OCI-LY3 (cell line): ENCODE data around the gene SETD7.

Experiments
- H2AFZ ChIP-seq: fragments of 200-600, 300-600 bp; shearing (Covaris generic); 2 replicates; pipeline ENCODE4 v1.6.0; 2014; ENCODE audit warnings: antibody characterized with exemption, low read depth, low read length
- H3K27ac ChIP-seq: fragments of 200-600, 300-600 bp; sonication (generic); 2 replicates; pipeline ENCODE4 v1.5.1; 2014; ENCODE audit warnings: mild to moderate bottlenecking, low read length, moderate library complexity, mixed read lengths
- H3K27me3 ChIP-seq: fragments of 200-600, 300-600 bp; sonication (generic); 2 replicates; pipeline ENCODE4 v1.6.1; 2014; ENCODE audit warnings: low read depth, low read length, mixed read lengths
- H3K36me3 ChIP-seq: fragments of 200-600, 300-600 bp; sonication (generic); replicated peaks from 2 replicates; pipeline ENCODE3; 2014; ENCODE audit warnings: low read depth, low read length, mixed read lengths
- H3K4me1 ChIP-seq: fragments of 300-600, 200-600 bp; sonication (generic); 2 replicates; pipeline ENCODE4 v1.6.1; 2014; ENCODE audit warnings: low read length, mixed read lengths
- H3K4me2 ChIP-seq: fragments of 200-600, 300-600 bp; sonication (generic); 2 replicates; pipeline ENCODE4 v1.6.1; 2014; ENCODE audit warnings: low read length, mixed read lengths
- H3K4me3 ChIP-seq: fragments of 300-600, 200-600 bp; sonication (generic); 2 replicates; pipeline ENCODE4 v1.5.1; 2014; ENCODE audit warnings: antibody characterized with exemption, mild to moderate bottlenecking, low read length, moderate library complexity
- H3K79me2 ChIP-seq: fragments of 300-600, 200-600 bp; shearing (Covaris generic); 2 replicates; pipeline ENCODE4 v1.6.1; 2014; ENCODE audit warnings: mild to moderate bottlenecking, low read length, mixed read lengths
- H3K9ac ChIP-seq: fragments of 300-600, 200-600 bp; shearing (Covaris generic); 2 replicates; pipeline ENCODE4 v1.6.0; 2014; ENCODE audit warnings: mild to moderate bottlenecking, low read length, moderate library complexity
- H3K9me3 ChIP-seq: fragments of 200-600, 300-600 bp; shearing (Covaris generic); 2 replicates; pipeline ENCODE4 v1.6.1; 2014; ENCODE audit warnings: low read length, mixed read lengths; ENCODE audit not compliant: insufficient read depth
- H4K20me1 ChIP-seq: fragments of 200-600, 300-600 bp; sonication (generic); 2 replicates; pipeline ENCODE4 v1.6.1; 2016; ENCODE audit warnings: low read length, mixed read lengths; ENCODE audit not compliant: insufficient read depth
- CTCF ChIP-seq: fragments of 200-600, 300-600 bp; sonication (generic); IDR thresholded peaks from 2 replicates; pipeline ENCODE4 v1.5.1; 2014; ENCODE audit warnings: antibody characterized with exemption, low read length, low read depth
- EZH2phosphoT487 ChIP-seq: fragments of 200-600 bp; shearing (Covaris generic); IDR thresholded peaks from 2 replicates; pipeline ENCODE4 v1.6.1; 2018; ENCODE audit warnings: antibody characterized with exemption, mixed run types, low read depth

The SETD7 gene

GRCh38 chr4:139509727-139510410, 46.1 kb downstream of the SETD7 start:
- Histone ChIP-seq H3K27me3 (no peaks in the 10 kb centered on the region), H3K36me3 (peaks cover 67% of the 10 kb centered on the region), H3K4me2 (no peak overlapping the region), H3K9me3 (no peaks in the 10 kb centered on the region), H4K20me1 (no peaks in the 10 kb centered on the region), H3K4me1 (no peaks in the 10 kb centered on the region), H3K9ac (no peak overlapping the region), H3K27ac (no peak overlapping the region), H2AFZ (no peak overlapping the region), H3K79me2 (no peaks in the 10 kb centered on the region), H3K4me3 (no peak overlapping the region)
- TF ChIP-seq CTCF (peak; percentile 67), EZH2phosphoT487 (no peak)

GRCh38 chr4:139508581-139509237, 47.3 kb downstream of the SETD7 start:
- H3K4me3 ChIP-seq = no peak overlapping the region
- H3K27ac ChIP-seq = no peak overlapping the region
- H3K79me2 ChIP-seq = no peaks in the 10 kb centered on the region
- no peak overlapping the region for H3K4me2 ChIP-seq
- H3K9me3 ChIP-seq = no peaks in the 10 kb centered on the region
- TF ChIP-seq CTCF (no peak), EZH2phosphoT487 (no peak)
- H3K9ac ChIP-seq = no peak overlapping the region
- peaks cover 69% of the 10 kb centered on the region for H3K36me3 ChIP-seq
- no peak overlapping the region for H2AFZ ChIP-seq
- H3K4me1 ChIP-seq = peaks cover 2% of the 10 kb centered on the region; the same call in 1 of the 2 replicates
- H4K20me1 ChIP-seq = no peaks in the 10 kb centered on the region
- no peaks in the 10 kb centered on the region for H3K27me3 ChIP-seq

GRCh38 chr4:139506774-139507173, 49.2 kb downstream of the SETD7 start:
- no peaks in the 10 kb centered on the region for H3K9me3 ChIP-seq
- H3K27ac ChIP-seq = no peak overlapping the region
- H3K36me3 ChIP-seq = peaks cover 59% of the 10 kb centered on the region
- H2AFZ ChIP-seq = no peak overlapping the region
- peaks cover 4% of the 10 kb centered on the region; the same call in 1 of the 2 replicates for H3K4me1 ChIP-seq
- H3K9ac ChIP-seq = no peak overlapping the region
- TF ChIP-seq EZH2phosphoT487 (no peak), CTCF (no peak)
- H3K4me3 ChIP-seq = no peak overlapping the region
- no peak overlapping the region for H3K4me2 ChIP-seq
- H3K27me3 ChIP-seq = no peaks in the 10 kb centered on the region
- H4K20me1 ChIP-seq = no peaks in the 10 kb centered on the region
- no peaks in the 10 kb centered on the region for H3K79me2 ChIP-seq

- no peaks in the 10 kb centered on the region for H3K79me2 ChIP-seq
- no peak for TF ChIP-seq EZH2phosphoT487
- TF ChIP-seq CTCF = no peak
- no peak overlapping the region for H3K4me3 ChIP-seq
- peaks cover 33% of the 10 kb centered on the region for H3K36me3 ChIP-seq
- H3K9ac ChIP-seq = no peak overlapping the region
- peaks cover 4% of the 10 kb centered on the region; the same call in 1 of the 2 replicates for H3K4me1 ChIP-seq
- no peak overlapping the region for H3K27ac ChIP-seq
- H3K4me2 ChIP-seq = no peak overlapping the region
- no peak overlapping the region for H2AFZ ChIP-seq
- H4K20me1 ChIP-seq = no peaks in the 10 kb centered on the region
- no peaks in the 10 kb centered on the region for H3K9me3 ChIP-seq
- no peaks in the 10 kb centered on the region for H3K27me3 ChIP-seq
These were observed 52.3 kb downstream of the SETD7 start for GRCh38 chr4:139503622-139504166.
